ENCODE measurements around the gene CUBN.

The CUBN gene

DNA sequence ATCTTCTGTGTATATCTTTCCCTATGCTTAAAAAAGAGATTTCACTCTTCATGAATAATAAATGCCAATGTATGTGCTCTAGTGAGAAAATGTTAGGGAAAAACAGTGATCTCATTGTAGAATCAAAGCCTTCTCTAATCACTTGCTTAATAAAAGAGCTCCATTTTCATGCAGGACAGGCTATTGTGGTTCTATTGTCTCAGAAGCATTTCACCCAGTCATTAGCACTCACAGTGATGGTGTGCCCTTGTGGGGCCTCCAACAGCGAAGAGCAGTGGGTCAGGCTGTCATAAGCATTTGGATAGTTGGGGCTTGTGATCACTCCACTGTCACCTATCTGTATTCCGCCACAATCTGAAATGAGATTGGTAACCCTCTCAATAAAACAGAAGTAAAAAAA, 228.5 kb downstream of the CUBN start:
- Histone ChIP-seq H3K36me3 (ENCODE audit: control insufficient read depth, insufficient read depth, low read length) (no peaks in the 10 kb centered on the region), H3K9me3 (ENCODE audit: control insufficient read depth, low read length) (no peaks in the 10 kb centered on the region), H3K27me3 (replicated peaks; ENCODE audit: control insufficient read depth, insufficient read depth, low read length, poor library complexity, severe bottlenecking) (no peaks in the 10 kb centered on the region), H3K4me3 (ENCODE audit: insufficient read depth, low read depth, low read length, poor library complexity, severe bottlenecking) (no peak overlapping the region), H3K4me1 (ENCODE audit: control insufficient read depth, insufficient read depth, low read length, poor library complexity, severe bottlenecking) (no peaks in the 10 kb centered on the region), H3K27ac (ENCODE audit: insufficient read depth, low read length, poor library complexity, severe bottlenecking) (no peak overlapping the region)
- DNase-seq = no peak

DNA sequence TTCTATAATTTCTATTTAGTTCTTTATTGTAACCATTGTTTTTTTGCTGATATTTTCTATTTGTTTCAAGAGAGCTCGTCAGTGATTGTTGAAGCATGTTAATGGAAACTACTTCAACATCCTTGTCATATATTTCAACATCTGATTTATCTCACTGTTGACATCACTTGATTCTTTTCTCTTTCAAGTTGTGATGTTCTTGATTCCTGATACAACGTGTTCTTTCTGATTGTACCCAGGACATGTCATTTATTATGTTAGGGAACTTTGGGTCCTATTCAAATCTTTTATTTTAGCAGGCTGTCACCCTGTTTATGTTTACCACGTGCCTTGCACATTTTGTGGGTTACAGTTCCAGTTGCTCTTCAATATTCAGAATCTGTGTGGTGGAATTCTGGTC, 232.6 kb downstream of the CUBN start:
- Histone ChIP-seq H3K9me3 (ENCODE audit: control insufficient read depth, low read length) (no peaks in the 10 kb centered on the region), H3K36me3 (ENCODE audit: control insufficient read depth, insufficient read depth, low read length) (no peaks in the 10 kb centered on the region), H3K27me3 (replicated peaks; ENCODE audit: control insufficient read depth, insufficient read depth, low read length, poor library complexity, severe bottlenecking) (no peaks in the 10 kb centered on the region), H3K4me1 (ENCODE audit: control insufficient read depth, insufficient read depth, low read length, poor library complexity, severe bottlenecking) (no peaks in the 10 kb centered on the region), H3K4me3 (ENCODE audit: insufficient read depth, low read depth, low read length, poor library complexity, severe bottlenecking) (no peak overlapping the region), H3K27ac (ENCODE audit: insufficient read depth, low read length, poor library complexity, severe bottlenecking) (no peak overlapping the region)
- DNase-seq = no peak

DNA sequence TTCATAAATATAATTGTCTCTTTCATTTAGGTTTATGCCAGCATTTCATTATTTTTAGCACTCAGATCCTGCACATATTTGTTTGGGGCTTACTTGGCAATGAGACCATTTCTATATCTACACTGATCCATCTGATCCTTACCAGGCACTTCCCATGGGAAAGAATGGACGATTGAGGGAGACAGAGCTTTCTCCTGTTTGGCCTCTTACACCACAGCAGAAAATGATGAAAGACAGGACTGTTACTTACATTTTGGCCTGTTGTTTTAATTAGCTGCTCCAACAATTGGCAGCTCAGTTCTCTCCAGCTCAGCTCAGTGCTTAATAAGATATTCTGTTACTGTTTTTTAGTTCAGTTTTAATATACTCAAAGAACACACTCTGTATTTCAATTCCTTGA, 234.8 kb downstream of the CUBN start:
- DNase-seq = no peak

DNA sequence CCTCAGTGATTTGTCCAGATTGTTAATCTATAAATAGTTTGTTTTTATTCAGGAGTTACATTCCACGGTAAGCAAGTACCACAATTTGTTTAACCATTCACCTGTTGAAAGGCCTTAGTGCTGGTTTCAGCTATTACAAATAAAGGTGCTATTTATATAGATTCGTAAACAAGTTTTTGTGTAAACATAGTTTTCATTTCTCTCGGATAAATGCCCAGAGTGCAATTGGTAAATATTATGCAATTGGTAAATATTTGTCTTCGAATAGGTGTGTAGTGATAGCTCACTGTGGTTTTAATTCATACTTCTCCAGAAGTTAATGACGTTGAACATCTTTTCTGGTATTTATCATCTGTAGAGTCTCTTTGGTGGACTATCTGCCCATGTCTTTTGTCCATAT, 235.9 kb downstream of the CUBN start:
- Histone ChIP-seq H3K4me1 (ENCODE audit: control insufficient read depth, insufficient read depth, low read length, poor library complexity, severe bottlenecking) (peaks cover 5% of the 10 kb centered on the region), H3K27me3 (replicated peaks; ENCODE audit: control insufficient read depth, insufficient read depth, low read length, poor library complexity, severe bottlenecking) (no peaks in the 10 kb centered on the region), H3K9me3 (ENCODE audit: control insufficient read depth, low read length) (no peaks in the 10 kb centered on the region), H3K4me3 (ENCODE audit: insufficient read depth, low read depth, low read length, poor library complexity, severe bottlenecking) (no peak overlapping the region), H3K27ac (ENCODE audit: insufficient read depth, low read length, poor library complexity, severe bottlenecking) (no peak overlapping the region), H3K36me3 (ENCODE audit: control insufficient read depth, insufficient read depth, low read length) (no peaks in the 10 kb centered on the region)
- no peak for DNase-seq

More for the DNA sequence above, 234.8 kb downstream of the CUBN start:
- Histone ChIP-seq H3K9me3 (ENCODE audit: control insufficient read depth, low read length) (no peaks in the 10 kb centered on the region), H3K4me1 (ENCODE audit: control insufficient read depth, insufficient read depth, low read length, poor library complexity, severe bottlenecking) (peaks cover 5% of the 10 kb centered on the region), H3K27me3 (replicated peaks; ENCODE audit: control insufficient read depth, insufficient read depth, low read length, poor library complexity, severe bottlenecking) (no peaks in the 10 kb centered on the region), H3K27ac (ENCODE audit: insufficient read depth, low read length, poor library complexity, severe bottlenecking) (no peak overlapping the region), H3K4me3 (ENCODE audit: insufficient read depth, low read depth, low read length, poor library complexity, severe bottlenecking) (no peak overlapping the region), H3K36me3 (ENCODE audit: control insufficient read depth, insufficient read depth, low read length) (no peaks in the 10 kb centered on the region)

DNA sequence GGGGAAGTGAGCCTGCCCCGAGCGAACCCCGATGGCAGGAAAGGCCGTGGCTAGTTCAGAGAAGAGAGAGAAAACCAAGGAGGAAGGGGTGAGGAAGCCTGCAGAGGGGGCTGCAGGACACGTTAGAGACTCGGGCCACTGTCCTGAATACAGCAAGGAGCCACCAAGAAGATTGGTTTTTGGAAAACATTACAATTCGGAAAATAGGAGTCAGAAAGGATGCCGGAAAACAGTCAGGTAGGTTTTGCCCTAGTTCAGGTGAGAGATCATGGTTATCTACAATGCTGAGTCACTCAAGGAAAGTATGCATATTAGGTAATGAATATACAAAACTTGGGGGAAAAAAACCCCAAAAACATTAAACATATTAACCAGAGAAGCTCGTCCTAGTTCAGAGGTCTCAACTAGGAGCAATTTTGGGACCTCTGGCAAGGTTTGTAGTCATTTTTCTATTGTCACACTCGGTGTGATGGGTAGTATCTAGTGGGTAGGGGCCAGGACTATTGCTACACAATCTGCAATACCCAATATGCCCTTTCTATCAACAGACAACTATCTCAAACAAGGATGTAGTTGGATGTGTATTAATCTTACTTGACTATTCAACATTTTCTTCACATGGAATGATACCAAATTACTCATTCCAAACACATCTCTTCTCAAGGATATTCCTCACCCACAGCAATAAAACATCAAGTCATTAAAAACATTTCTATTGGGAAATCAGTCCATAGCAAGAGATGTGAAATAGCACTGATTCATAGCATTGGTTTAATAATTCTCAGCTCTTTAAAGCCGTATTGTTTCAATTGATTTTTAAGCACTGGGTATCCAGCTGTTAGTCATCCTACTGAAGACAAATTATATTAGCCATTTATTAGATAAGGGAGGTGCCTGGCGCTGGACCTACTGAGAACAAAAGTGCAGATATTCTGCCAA, 238.0 kb downstream of the CUBN start:
- DNase-seq = peak; percentile 4 to 17 (median 14)
- Histone ChIP-seq H3K9me3 (ENCODE audit: control insufficient read depth, low read length) (no peaks in the 10 kb centered on the region), H3K4me1 (ENCODE audit: control insufficient read depth, insufficient read depth, low read length, poor library complexity, severe bottlenecking) (peaks cover 5% of the 10 kb centered on the region), H3K36me3 (ENCODE audit: control insufficient read depth, insufficient read depth, low read length) (no peaks in the 10 kb centered on the region), H3K27me3 (replicated peaks; ENCODE audit: control insufficient read depth, insufficient read depth, low read length, poor library complexity, severe bottlenecking) (no peaks in the 10 kb centered on the region), H3K27ac (ENCODE audit: insufficient read depth, low read length, poor library complexity, severe bottlenecking) (no peak overlapping the region), H3K4me3 (ENCODE audit: insufficient read depth, low read depth, low read length, poor library complexity, severe bottlenecking) (no peak overlapping the region)

DNA sequence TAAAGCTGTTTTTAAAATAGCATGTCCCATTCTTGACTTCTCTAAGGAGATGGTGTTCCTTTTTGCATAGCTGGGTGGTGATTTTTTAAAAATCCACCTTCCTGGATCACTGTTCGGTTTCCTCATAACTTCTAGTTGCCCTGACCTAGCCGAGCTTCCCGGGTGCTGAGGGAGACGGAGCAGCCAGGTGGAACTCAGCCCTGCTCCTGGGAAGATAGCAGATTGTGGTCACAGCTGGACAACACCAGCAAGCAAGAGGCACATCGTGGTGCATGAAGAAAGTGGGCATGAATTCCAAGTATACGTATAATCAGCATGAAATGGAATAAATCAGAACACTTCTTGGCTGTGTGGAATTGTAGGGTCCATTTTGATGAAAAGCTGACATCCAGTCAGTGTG, 238.9 kb downstream of the CUBN start:
- Histone ChIP-seq H3K27ac (ENCODE audit: insufficient read depth, low read length, poor library complexity, severe bottlenecking) (no peak overlapping the region), H3K36me3 (ENCODE audit: control insufficient read depth, insufficient read depth, low read length) (no peaks in the 10 kb centered on the region), H3K4me3 (ENCODE audit: insufficient read depth, low read depth, low read length, poor library complexity, severe bottlenecking) (no peak overlapping the region), H3K4me1 (ENCODE audit: control insufficient read depth, insufficient read depth, low read length, poor library complexity, severe bottlenecking) (peaks cover 5% of the 10 kb centered on the region), H3K9me3 (ENCODE audit: control insufficient read depth, low read length) (no peaks in the 10 kb centered on the region), H3K27me3 (replicated peaks; ENCODE audit: control insufficient read depth, insufficient read depth, low read length, poor library complexity, severe bottlenecking) (no peaks in the 10 kb centered on the region)
- no peak for DNase-seq

DNA sequence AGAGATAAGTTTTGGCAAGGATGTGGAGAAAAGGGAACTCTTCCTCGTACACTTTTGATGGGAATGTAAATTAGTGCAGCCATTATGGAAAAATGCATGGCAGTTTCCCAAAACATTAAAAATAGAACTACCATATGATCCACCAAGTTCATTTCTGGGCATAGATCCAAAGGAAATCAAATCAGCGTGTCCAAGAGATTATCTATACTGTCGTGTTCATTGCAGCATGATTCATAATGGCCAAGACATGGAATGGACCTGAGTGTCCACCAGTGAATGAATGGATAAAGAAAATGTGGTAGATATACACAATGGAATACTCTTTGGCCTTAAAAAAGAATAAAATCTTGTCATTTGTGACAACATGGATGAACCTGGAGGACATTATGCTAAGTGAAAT, 242.0 kb downstream of the CUBN start:
- no peak for DNase-seq

DNA sequence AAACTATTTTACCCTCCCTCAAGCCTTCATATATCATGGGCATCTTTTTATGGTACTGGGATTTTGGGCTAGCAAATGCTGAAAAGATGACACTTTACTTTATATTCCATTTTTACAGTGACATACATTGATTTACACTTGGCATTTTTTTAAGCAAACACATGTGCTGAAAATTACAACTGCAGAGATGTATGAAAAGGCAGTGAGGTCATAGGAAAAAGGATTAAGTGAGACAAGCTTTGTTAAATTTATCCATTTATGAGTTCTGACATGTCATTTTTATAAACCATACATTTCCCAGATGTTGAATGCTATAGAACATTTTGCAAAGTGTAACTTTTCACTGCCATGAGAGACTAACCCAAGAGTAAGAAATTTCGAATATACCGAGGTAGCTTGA, 243.6 kb downstream of the CUBN start:
- Histone ChIP-seq H3K27ac (ENCODE audit: insufficient read depth, low read length, poor library complexity, severe bottlenecking) (no peak overlapping the region), H3K27me3 (replicated peaks; ENCODE audit: control insufficient read depth, insufficient read depth, low read length, poor library complexity, severe bottlenecking) (no peaks in the 10 kb centered on the region), H3K9me3 (ENCODE audit: control insufficient read depth, low read length) (no peaks in the 10 kb centered on the region), H3K4me1 (ENCODE audit: control insufficient read depth, insufficient read depth, low read length, poor library complexity, severe bottlenecking) (no peaks in the 10 kb centered on the region), H3K4me3 (ENCODE audit: insufficient read depth, low read depth, low read length, poor library complexity, severe bottlenecking) (no peak overlapping the region), H3K36me3 (ENCODE audit: control insufficient read depth, insufficient read depth, low read length) (no peaks in the 10 kb centered on the region)
- DNase-seq = no peak

More for the DNA sequence above, 242.0 kb downstream of the CUBN start:
- Histone ChIP-seq H3K27me3 (replicated peaks; ENCODE audit: control insufficient read depth, insufficient read depth, low read length, poor library complexity, severe bottlenecking) (no peaks in the 10 kb centered on the region), H3K36me3 (ENCODE audit: control insufficient read depth, insufficient read depth, low read length) (no peaks in the 10 kb centered on the region), H3K4me3 (ENCODE audit: insufficient read depth, low read depth, low read length, poor library complexity, severe bottlenecking) (no peak overlapping the region), H3K9me3 (ENCODE audit: control insufficient read depth, low read length) (no peaks in the 10 kb centered on the region), H3K4me1 (ENCODE audit: control insufficient read depth, insufficient read depth, low read length, poor library complexity, severe bottlenecking) (peaks cover 5% of the 10 kb centered on the region), H3K27ac (ENCODE audit: insufficient read depth, low read length, poor library complexity, severe bottlenecking) (no peak overlapping the region)

DNA sequence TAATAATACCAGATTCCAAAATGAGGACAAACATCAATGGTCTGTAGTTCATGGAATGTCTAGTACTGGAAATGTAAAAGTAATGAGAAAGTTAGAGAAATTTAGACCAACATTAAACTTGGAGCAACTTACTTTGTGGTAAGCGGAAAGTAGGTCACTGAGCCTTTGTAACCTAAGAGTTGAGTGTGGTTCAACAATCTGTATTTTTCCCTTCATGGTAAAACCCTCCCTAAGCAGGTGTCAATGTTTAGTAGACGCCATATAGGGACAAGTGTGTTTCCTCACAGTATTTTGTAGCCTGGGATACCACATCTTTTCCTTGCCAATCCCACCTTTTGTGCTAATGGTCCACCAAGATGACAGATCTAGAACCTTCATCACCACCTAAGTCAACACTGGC, 245.1 kb downstream of the CUBN start:
- H3K9me3 ChIP-seq (ENCODE audit: control insufficient read depth, low read length) = no peaks in the 10 kb centered on the region
- no peak overlapping the region for H3K27ac ChIP-seq (ENCODE audit: insufficient read depth, low read length, poor library complexity, severe bottlenecking)
- H3K27me3 ChIP-seq (replicated peaks; ENCODE audit: control insufficient read depth, insufficient read depth, low read length, poor library complexity, severe bottlenecking) = no peaks in the 10 kb centered on the region
- DNase-seq = no peak
- no peaks in the 10 kb centered on the region for H3K4me1 ChIP-seq (ENCODE audit: control insufficient read depth, insufficient read depth, low read length, poor library complexity, severe bottlenecking)
- no peaks in the 10 kb centered on the region for H3K36me3 ChIP-seq (ENCODE audit: control insufficient read depth, insufficient read depth, low read length)
- no peak overlapping the region for H3K4me3 ChIP-seq (ENCODE audit: insufficient read depth, low read depth, low read length, poor library complexity, severe bottlenecking)

DNA sequence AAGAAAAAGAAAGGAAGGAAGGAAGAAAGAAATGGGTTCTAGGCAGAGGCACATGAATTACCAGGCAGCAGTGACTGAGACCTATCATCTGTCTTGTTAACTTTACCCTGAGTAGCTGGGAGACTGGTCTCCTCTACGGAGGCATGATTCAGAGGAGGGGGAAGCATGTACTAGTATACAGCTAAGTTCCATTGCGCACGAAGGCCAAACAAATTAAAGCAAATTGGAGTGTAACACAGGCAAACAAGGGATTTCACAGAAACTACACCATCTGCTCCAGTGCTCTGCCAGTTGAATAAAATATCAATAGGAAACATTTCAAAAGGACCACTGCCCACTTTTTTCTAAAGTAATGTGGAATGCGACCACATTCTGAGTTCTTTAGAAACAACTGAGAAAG, 246.5 kb downstream of the CUBN start:
- H3K27me3 ChIP-seq (replicated peaks; ENCODE audit: control insufficient read depth, insufficient read depth, low read length, poor library complexity, severe bottlenecking) = no peaks in the 10 kb centered on the region
- no peaks in the 10 kb centered on the region for H3K4me1 ChIP-seq (ENCODE audit: control insufficient read depth, insufficient read depth, low read length, poor library complexity, severe bottlenecking)
- H3K27ac ChIP-seq (ENCODE audit: insufficient read depth, low read length, poor library complexity, severe bottlenecking) = no peak overlapping the region
- no peaks in the 10 kb centered on the region for H3K36me3 ChIP-seq (ENCODE audit: control insufficient read depth, insufficient read depth, low read length)
- H3K9me3 ChIP-seq (ENCODE audit: control insufficient read depth, low read length) = no peaks in the 10 kb centered on the region
- DNase-seq = no peak
- H3K4me3 ChIP-seq (ENCODE audit: insufficient read depth, low read depth, low read length, poor library complexity, severe bottlenecking) = no peak overlapping the region

All from effector memory CD4-positive, alpha-beta T cell (primary cell).